Measurements from ENCODE around the gene ATCAY. TPM values are rescaled to one million over a fixed set of nuclear protein-coding genes. Genes with fewer than 3 reads are reported as not detected.

Gene ATCAY
- total and polyA plus RNA-seq, 2 of the 13 experiments (the other 11 are each of a cell fraction or from before 2014, with no cell fraction given), result not detected

- no peak for TF ChIP-seq ZNF318 (CRISPR knock-in tag; IDR thresholded peaks at IDR 0.05)
- TF ChIP-seq ZNF446 (CRISPR knock-in tag; IDR thresholded peaks at IDR 0.05), result no peak
- TF ChIP-seq ZNF567 (CRISPR knock-in tag; IDR thresholded peaks at IDR 0.05; ENCODE audit: borderline replicate concordance), result no peak
- no peak for TF ChIP-seq ZXDC (CRISPR knock-in tag; IDR thresholded peaks at IDR 0.05)
- no peak for TF ChIP-seq STAT5B (CRISPR knock-in tag; IDR thresholded peaks at IDR 0.05)
- TF ChIP-seq PHF5A (CRISPR knock-in tag; IDR thresholded peaks at IDR 0.05; ENCODE audit: low read depth, unreplicated experiment), result no peak
- no peak for TF ChIP-seq ZNF766 (CRISPR knock-in tag; IDR thresholded peaks at IDR 0.05; ENCODE audit: borderline replicate concordance)
- peak; percentile 92 for TF ChIP-seq ZNF768 (CRISPR knock-in tag; IDR thresholded peaks at IDR 0.05)
- TF ChIP-seq, protein P1, sequence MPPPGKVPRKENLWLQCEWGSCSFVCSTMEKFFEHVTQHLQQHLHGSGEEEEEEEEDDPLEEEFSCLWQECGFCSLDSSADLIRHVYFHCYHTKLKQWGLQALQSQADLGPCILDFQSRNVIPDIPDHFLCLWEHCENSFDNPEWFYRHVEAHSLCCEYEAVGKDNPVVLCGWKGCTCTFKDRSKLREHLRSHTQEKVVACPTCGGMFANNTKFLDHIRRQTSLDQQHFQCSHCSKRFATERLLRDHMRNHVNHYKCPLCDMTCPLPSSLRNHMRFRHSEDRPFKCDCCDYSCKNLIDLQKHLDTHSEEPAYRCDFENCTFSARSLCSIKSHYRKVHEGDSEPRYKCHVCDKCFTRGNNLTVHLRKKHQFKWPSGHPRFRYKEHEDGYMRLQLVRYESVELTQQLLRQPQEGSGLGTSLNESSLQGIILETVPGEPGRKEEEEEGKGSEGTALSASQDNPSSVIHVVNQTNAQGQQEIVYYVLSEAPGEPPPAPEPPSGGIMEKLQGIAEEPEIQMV (CRISPR knock-in tag; IDR thresholded peaks at IDR 0.05; ENCODE audit: low read depth), result no peak
- no peak for TF ChIP-seq TP53 (CRISPR knock-in tag; conservative IDR thresholded peaks at IDR 0.05)
- no peak for TF ChIP-seq ZNF367 (CRISPR knock-in tag; IDR thresholded peaks at IDR 0.05; ENCODE audit: borderline replicate concordance)
Measured at GRCh38 chr19:3945838-3946237, 65.4 kb downstream of the ATCAY start (continued).
